Measurements from ENCODE around the gene GADL1. TPM values are rescaled to one million over a fixed set of nuclear protein-coding genes. Genes with fewer than 3 reads are reported as not detected.

Gene GADL1
- polyA plus RNA-seq, 3 donors: not detected

- no CpG with 5 or more reads among the region's 1 CpG for WGBS (ENCODE audit: insufficient coverage)
- no peaks in the 10 kb centered on the region for H3K36me3 Mint-ChIP-seq
Measured at GRCh38 chr3:30918761-30919160, 24.3 kb upstream of the GADL1 start.

DNA sequence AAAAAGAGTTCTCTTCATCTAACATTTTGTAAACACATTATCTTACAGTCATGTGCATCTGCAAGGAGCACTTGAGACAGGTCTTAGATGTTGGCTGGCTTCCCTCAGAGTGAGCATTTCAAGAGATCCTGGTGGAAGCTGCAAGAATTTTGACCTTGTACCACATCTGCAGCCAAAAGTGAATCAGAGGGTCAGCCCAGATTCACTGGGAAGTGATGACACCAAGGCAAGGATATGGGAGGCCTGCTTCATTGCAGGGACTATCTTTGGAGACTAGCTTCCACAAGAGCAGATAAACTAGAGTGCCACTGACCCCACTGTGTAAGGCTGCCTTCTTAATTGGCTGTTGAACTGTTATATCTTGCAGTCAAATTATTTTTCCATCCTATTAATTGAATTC lies 21.3 kb upstream of the GADL1 start:
- Mint-ChIP-seq H3K27ac (no peak overlapping the region), H3K27me3 (ENCODE audit: low read depth in 3 of 3) (no peaks in the 10 kb centered on the region), H3K4me3 (no peak overlapping the region), H3K36me3 (no peaks in the 10 kb centered on the region), H3K4me1 (no peaks in the 10 kb centered on the region), H3K9me3 (peaks cover 3 to 14% (median 7%) of the 10 kb centered on the region in 7 donors)
- Histone ChIP-seq H3K27me3 (ENCODE audit: control insufficient read depth in 2 of 2, insufficient read depth in 2 of 2, low read length in 2 of 2) (no peaks in the 10 kb centered on the region), H3K9ac (ENCODE audit: insufficient read depth, low read length, poor library complexity, severe bottlenecking) (no peak overlapping the region), H3K4me1 (ENCODE audit: control insufficient read depth in 1 of 2, insufficient read depth in 2 of 2, low read length in 2 of 2) (no peaks in the 10 kb centered on the region), H4K20me1 (ENCODE audit: insufficient read depth, low read length) (no peaks in the 10 kb centered on the region), H3K27ac (ENCODE audit: low read depth in 1 of 2, low read length in 2 of 2) (no peak overlapping the region), H3K4me3 (replicated peaks in 1 of 3; ENCODE audit: low read depth in 2 of 3, low read length in 3 of 3) (no peak overlapping the region), H3K9me3 (replicated peaks in 1 of 2; ENCODE audit: control insufficient read depth in 1 of 2, insufficient read depth in 1 of 2, low read length in 2 of 2) (peaks cover 7 to 10% of the 10 kb centered on the region in 2 donors), H2AFZ (ENCODE audit: insufficient read depth, low read depth, low read length, poor library complexity, severe bottlenecking) (no peak overlapping the region), H3K4me2 (replicated peaks; ENCODE audit: extremely low read depth, low read length, poor library complexity, severe bottlenecking) (no peak overlapping the region), H3K36me3 (replicated peaks in 1 of 2; ENCODE audit: control insufficient read depth in 1 of 2, insufficient read depth in 2 of 2, low read length in 2 of 2) (no peaks in the 10 kb centered on the region), H3K79me2 (ENCODE audit: insufficient read depth, low read length) (no peaks in the 10 kb centered on the region)
- intact Hi-C loops (cut with micrococcal nuclease): no loop called here
- DNase-seq: no peak
- no peak for TF ChIP-seq CTCF (IDR thresholded peaks at IDR 0.05)

More at GRCh38 chr3:30918761-30919160, 24.3 kb upstream of the GADL1 start:
- Histone ChIP-seq H3K9me3 (replicated peaks in 1 of 2; ENCODE audit: control insufficient read depth in 1 of 2, insufficient read depth in 1 of 2, low read length in 2 of 2) (peaks cover 11 to 13% of the 10 kb centered on the region in 2 donors), H3K27me3 (ENCODE audit: control insufficient read depth in 2 of 2, insufficient read depth in 2 of 2, low read length in 2 of 2) (no peaks in the 10 kb centered on the region), H3K79me2 (ENCODE audit: insufficient read depth, low read length) (no peaks in the 10 kb centered on the region), H3K4me2 (replicated peaks; ENCODE audit: extremely low read depth, low read length, poor library complexity, severe bottlenecking) (no peak overlapping the region), H3K9ac (ENCODE audit: insufficient read depth, low read length, poor library complexity, severe bottlenecking) (no peak overlapping the region), H2AFZ (ENCODE audit: insufficient read depth, low read depth, low read length, poor library complexity, severe bottlenecking) (no peak overlapping the region), H3K36me3 (replicated peaks in 1 of 2; ENCODE audit: control insufficient read depth in 1 of 2, insufficient read depth in 2 of 2, low read length in 2 of 2) (no peaks in the 10 kb centered on the region), H4K20me1 (ENCODE audit: insufficient read depth, low read length) (no peaks in the 10 kb centered on the region), H3K4me1 (ENCODE audit: control insufficient read depth in 1 of 2, insufficient read depth in 2 of 2, low read length in 2 of 2) (no peaks in the 10 kb centered on the region), H3K4me3 (replicated peaks in 1 of 3; ENCODE audit: low read depth in 2 of 3, low read length in 3 of 3) (no peak overlapping the region), H3K27ac (ENCODE audit: low read depth in 1 of 2, low read length in 2 of 2) (no peak overlapping the region)
- Mint-ChIP-seq H3K4me3 (no peak overlapping the region), H3K27ac (no peak overlapping the region), H3K9me3 (peaks cover 4 to 18% (median 13%) of the 10 kb centered on the region in 7 donors), H3K4me1 (no peaks in the 10 kb centered on the region), H3K27me3 (ENCODE audit: low read depth in 3 of 3) (peaks cover 0 to 1% (median 0%) of the 10 kb centered on the region in 3 donors)
- intact Hi-C loops (cut with micrococcal nuclease): no loop called here
- DNase-seq: no peak
- no peak for TF ChIP-seq CTCF (IDR thresholded peaks at IDR 0.05)

Measured in CD14-positive monocyte (primary cell).